Endothelial cell of umbilical vein (primary cell): Measurements from ENCODE around the gene PBX3. TPM values are rescaled to one million over a fixed set of nuclear protein-coding genes. Genes with fewer than 3 reads are reported as not detected.

Experiments
- BruUV-seq: library from RNA; stranded (reverse); fragments of 400-500 nt; replicated peaks from 2 replicates; lab custom pipeline; 2021; lab: Mats Ljungman, UMichigan
- CTCF ChIA-PET: fragments of 300-600, 350-600 bp; sonication (Branson Sonifier 250); formaldehyde crosslinking; loops from one replicate; lab custom pipeline; 2021; ENCODE audit warnings: antibody characterized with exemption, inconsistent platforms; lab: Charles Lee
- POLR2A ChIA-PET: fragments of 300-600, 350-600 bp; sonication (Branson Sonifier 250); formaldehyde crosslinking; loops from one replicate; lab custom pipeline; 2021; ENCODE audit warnings: antibody characterized with exemption, inconsistent platforms; lab: Charles Lee
- DNase-seq: peaks from one replicate; pipeline ENCODE4 v3.0.0-alpha.2; 2011; ENCODE audit warnings: low read depth, low spot score
- FAIRE-seq: peaks from 2 replicates; lab custom pipeline; 2011; peaks lifted over from hg19 to GRCh38; lab: Jason Lieb, UNC
- H2AFZ ChIP-seq: 2 replicates; pipeline ENCODE4 v1.6.0; 2012; ENCODE audit warnings: low read depth, low read length, control low read depth, inconsistent platforms
- H3K27ac ChIP-seq: 2 replicates; pipeline ENCODE4 v1.5.1; 2011; ENCODE audit warnings: low read depth, mild to moderate bottlenecking, control low read depth, low read length, moderate library complexity; ENCODE audit not compliant: insufficient read depth
- H3K27me3 ChIP-seq, 2 experiments: 2 replicates each; pipeline versions ENCODE4 v1.6.0 to v1.6.1; 2011; ENCODE audit warnings: low read length in 2 of 2, mixed read lengths in 1 of 2; ENCODE audit not compliant: control insufficient read depth in 2 of 2, insufficient read depth in 2 of 2
- H3K36me3 ChIP-seq, 2 experiments: 2 replicates in 1 of 2; 3 replicates in 1 of 2; pipeline ENCODE4 v1.5.1; 2011; ENCODE audit warnings: low read length in 2 of 2, mild to moderate bottlenecking in 1 of 2, moderate library complexity in 1 of 2; ENCODE audit not compliant: control insufficient read depth in 2 of 2, insufficient read depth in 2 of 2; ENCODE audit errors: extremely low read depth in 1 of 2
- H3K4me1 ChIP-seq: 3 replicates; pipeline ENCODE4 v1.5.1; 2011; ENCODE audit warnings: mild to moderate bottlenecking, low read length; ENCODE audit not compliant: control insufficient read depth, insufficient read depth; ENCODE audit errors: extremely low read depth
- H3K4me2 ChIP-seq: 2 replicates; pipeline ENCODE4 v1.6.1; 2011; ENCODE audit warnings: low read length, control low read depth, mixed read lengths; ENCODE audit not compliant: insufficient read depth
- H3K4me3 ChIP-seq, 3 experiments: fragments of 200-600 bp in 1 of 3; sonication (generic), shearing (Covaris generic) in 1 of 3; replicated peaks in 1 of 3; 2 replicates each; pipeline ENCODE4 v1.5.1; 2011 to 2016; ENCODE audit warnings: control low read depth in 3 of 3, low read length in 3 of 3, mild to moderate bottlenecking in 2 of 3, inconsistent platforms in 1 of 3, low read depth in 1 of 3, moderate library complexity in 1 of 3; ENCODE audit not compliant: insufficient read depth in 1 of 3
- H3K79me2 ChIP-seq: 2 replicates; pipeline ENCODE4 v1.6.0; 2012; ENCODE audit warnings: low read length, inconsistent platforms; ENCODE audit not compliant: control insufficient read depth, insufficient read depth
- H3K9ac ChIP-seq: replicated peaks from 2 replicates; pipeline ENCODE3; 2011; ENCODE audit warnings: low read length, control low read depth; ENCODE audit not compliant: insufficient read depth; ENCODE audit errors: extremely low read depth
- H3K9me1 ChIP-seq: replicated peaks from 3 replicates; pipeline ENCODE4 v1.6.0; 2011; ENCODE audit warnings: mild to moderate bottlenecking, low read length; ENCODE audit not compliant: control insufficient read depth, insufficient read depth; ENCODE audit errors: extremely low read depth
- H3K9me3 ChIP-seq: replicated peaks from 2 replicates; pipeline ENCODE4 v1.5.1; 2012; ENCODE audit warnings: low read length, inconsistent platforms; ENCODE audit not compliant: control insufficient read depth, insufficient read depth
- H4K20me1 ChIP-seq: replicated peaks from 2 replicates; pipeline ENCODE3; 2011; ENCODE audit warnings: mild to moderate bottlenecking, low read length; ENCODE audit not compliant: control insufficient read depth, insufficient read depth; ENCODE audit errors: extremely low read depth
- EZH2 ChIP-seq: IDR thresholded peaks from 2 replicates; pipeline ENCODE4 v1.6.1; 2012; ENCODE audit warnings: borderline replicate concordance, low read depth, mild to moderate bottlenecking, moderate library complexity, low read length, inconsistent platforms; ENCODE audit not compliant: severe bottlenecking
- GATA2 ChIP-seq: IDR thresholded peaks from 2 replicates; pipeline ENCODE4 v1.7.0; 2011; ENCODE audit warnings: low read depth, mild to moderate bottlenecking, moderate library complexity, mixed read lengths, low read length; ENCODE audit not compliant: insufficient read length, insufficient read depth
- JUN ChIP-seq: IDR thresholded peaks from 2 replicates; pipeline ENCODE4 v1.6.1; 2011; ENCODE audit warnings: borderline replicate concordance, low read depth; ENCODE audit not compliant: insufficient read length, insufficient read depth
- MYC ChIP-seq: IDR thresholded peaks from one replicate; pipeline ENCODE4 v1.6.1; 2011; ENCODE audit warnings: mild to moderate bottlenecking, low read depth, low read length
- POLR2A ChIP-seq: IDR thresholded peaks from 2 replicates; pipeline ENCODE4 v1.6.1; 2012; ENCODE audit warnings: low read depth, mild to moderate bottlenecking, control low read depth, low read length
- dilution Hi-C: fragments of 300-500 bp; cut with MboI; formaldehyde crosslinking; loops from one replicate; pipeline ENCODE4 v1.15.0; 2019; ENCODE audit warnings: low sequenced_read_pairs; ENCODE audit not compliant: extremely low pct_ligation_motif_present
- intact Hi-C: fragments of 100-400 bp; cut with micrococcal nuclease; formaldehyde crosslinking; loops from one replicate; pipeline ENCODE4 v1.10.0; 2022
- polyA plus RNA-seq, 4 experiments: library from polyadenylated mRNA; depleted of rRNA in 3 of 4; stranded (reverse) in 3 of 4; unstranded in 1 of 4; fragments of >200 nt; gene quantifications; 2 replicates each; pipeline versions ENCODE4 v1.2.1 to v1.2.3, GENCODE V29; 2011 to 2012; ENCODE audit warnings: missing spikeins in 1 of 4
- total RNA-seq: library from RNA; stranded (reverse); gene quantifications from 2 replicates; pipeline ENCODE4 v1.2.3, GENCODE V29; 2021
- TF ChIP-seq, protein P1 (sequence below), 2 donors: IDR thresholded peaks; 1 replicate in 1 of 2; 2 replicates in 1 of 2; pipeline ENCODE4 v1.5.1; 2011; ENCODE audit warnings: low read length in 2 of 2, mild to moderate bottlenecking in 2 of 2, moderate library complexity in 2 of 2, control low read depth in 1 of 2, inconsistent platforms in 1 of 2, low read depth in 1 of 2; ENCODE audit not compliant: insufficient read depth in 1 of 2; ENCODE audit errors: extremely low read depth in 1 of 2
- TF ChIP-seq, protein P2 (sequence below): IDR thresholded peaks from 2 replicates; pipeline ENCODE4 v1.6.1; 2011; ENCODE audit not compliant: insufficient read depth, insufficient read length

PBX3 gene
- total and polyA plus RNA-seq, 2 donors (not counting 3 experiments of a cell fraction or from before 2014, with no cell fraction given) = 18.8 to 42.0 TPM

DNA sequence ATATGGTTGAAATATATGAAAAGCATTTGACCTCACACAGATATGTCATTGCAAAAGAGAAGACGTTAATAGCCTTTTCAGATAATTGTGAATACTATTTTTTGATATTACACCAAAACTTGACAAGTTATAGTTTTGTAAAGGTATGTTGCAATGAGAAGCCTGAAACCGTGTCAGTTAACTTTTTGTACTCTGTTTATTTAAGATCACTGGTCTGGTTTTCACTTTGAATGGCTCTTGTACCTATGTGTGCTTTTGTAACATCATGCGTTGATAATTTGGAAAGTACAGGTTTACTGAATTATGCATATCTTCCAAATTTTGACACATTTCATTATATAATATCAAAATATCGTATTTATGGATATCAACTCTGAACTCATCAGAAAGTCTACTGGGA, 177.2 kb downstream of the PBX3 start:
- no peaks in the 10 kb centered on the region for H3K79me2 ChIP-seq
- H4K20me1 ChIP-seq = no peaks in the 10 kb centered on the region
- no peaks in the 10 kb centered on the region for H3K27me3 ChIP-seq
- H3K4me2 ChIP-seq = no peak overlapping the region
- no peak overlapping the region for H3K27ac ChIP-seq
- H3K9ac ChIP-seq = no peak overlapping the region
- H3K4me1 ChIP-seq = no peaks in the 10 kb centered on the region
- H3K9me1 ChIP-seq = no peaks in the 10 kb centered on the region
- TF ChIP-seq, protein P1, sequence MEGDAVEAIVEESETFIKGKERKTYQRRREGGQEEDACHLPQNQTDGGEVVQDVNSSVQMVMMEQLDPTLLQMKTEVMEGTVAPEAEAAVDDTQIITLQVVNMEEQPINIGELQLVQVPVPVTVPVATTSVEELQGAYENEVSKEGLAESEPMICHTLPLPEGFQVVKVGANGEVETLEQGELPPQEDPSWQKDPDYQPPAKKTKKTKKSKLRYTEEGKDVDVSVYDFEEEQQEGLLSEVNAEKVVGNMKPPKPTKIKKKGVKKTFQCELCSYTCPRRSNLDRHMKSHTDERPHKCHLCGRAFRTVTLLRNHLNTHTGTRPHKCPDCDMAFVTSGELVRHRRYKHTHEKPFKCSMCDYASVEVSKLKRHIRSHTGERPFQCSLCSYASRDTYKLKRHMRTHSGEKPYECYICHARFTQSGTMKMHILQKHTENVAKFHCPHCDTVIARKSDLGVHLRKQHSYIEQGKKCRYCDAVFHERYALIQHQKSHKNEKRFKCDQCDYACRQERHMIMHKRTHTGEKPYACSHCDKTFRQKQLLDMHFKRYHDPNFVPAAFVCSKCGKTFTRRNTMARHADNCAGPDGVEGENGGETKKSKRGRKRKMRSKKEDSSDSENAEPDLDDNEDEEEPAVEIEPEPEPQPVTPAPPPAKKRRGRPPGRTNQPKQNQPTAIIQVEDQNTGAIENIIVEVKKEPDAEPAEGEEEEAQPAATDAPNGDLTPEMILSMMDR (IDR thresholded peaks at IDR 0.05; ENCODE audit: extremely low read depth in 1 of 2, insufficient read depth in 1 of 2, low read depth in 1 of 2, low read length in 2 of 2) = no peak
- no peak for TF ChIP-seq GATA2
- CTCF ChIA-PET = interaction anchor here (0.9 kb wide), 1 partner anchor 13 kb away, joined by 3 read pairs; no protein-coding TSS in a partner anchor
- no peak for FAIRE-seq
- intact Hi-C loops = no loop called here
- no peak for DNase-seq
- no peaks in the 10 kb centered on the region for H3K36me3 ChIP-seq
- no peak overlapping the region for H3K4me3 ChIP-seq
- POLR2A ChIA-PET = no interaction called here
- no TSS peak for BruUV-seq
- H3K9me3 ChIP-seq = no peaks in the 10 kb centered on the region
- dilution Hi-C loops = no loop called here
- H2AFZ ChIP-seq = no peak overlapping the region

DNA sequence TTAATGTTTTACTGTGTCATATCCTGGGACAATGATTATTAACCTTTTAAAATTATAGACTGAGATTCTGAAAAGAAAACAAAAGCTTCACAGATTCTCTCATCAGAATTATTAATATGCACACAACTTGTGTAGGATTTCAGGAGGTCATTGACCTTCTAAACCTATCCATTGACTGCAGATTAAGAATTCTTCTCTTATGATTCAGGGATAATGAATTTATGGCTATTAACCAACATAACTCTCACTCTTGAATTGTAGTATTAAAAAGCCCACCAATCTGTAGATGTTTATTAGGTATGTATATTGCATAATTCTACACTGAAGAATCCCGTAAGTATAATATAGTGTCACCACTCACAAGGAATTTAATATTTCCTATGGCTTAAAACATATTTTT, 179.8 kb downstream of the PBX3 start:
- H3K9me3 ChIP-seq = no peaks in the 10 kb centered on the region
- H3K36me3 ChIP-seq = no peaks in the 10 kb centered on the region
- H3K4me1 ChIP-seq = peaks cover 2% of the 10 kb centered on the region
- no peaks in the 10 kb centered on the region for H3K9me1 ChIP-seq
- BruUV-seq = no TSS peak
- no peak overlapping the region for H3K27ac ChIP-seq
- H3K4me2 ChIP-seq = no peak overlapping the region
- POLR2A ChIA-PET = no interaction called here
- dilution Hi-C loops = no loop called here
- intact Hi-C loops = no loop called here
- H3K79me2 ChIP-seq = no peaks in the 10 kb centered on the region
- CTCF ChIA-PET = no interaction called here
- H4K20me1 ChIP-seq = no peaks in the 10 kb centered on the region
- H2AFZ ChIP-seq = no peak overlapping the region
- no peak for FAIRE-seq
- TF ChIP-seq, protein P1 (IDR thresholded peaks at IDR 0.05; ENCODE audit: extremely low read depth in 1 of 2, insufficient read depth in 1 of 2, low read depth in 1 of 2, low read length in 2 of 2) = no peak
- no peak for TF ChIP-seq JUN
- no peak for TF ChIP-seq EZH2
- TF ChIP-seq POLR2A = no peak
- no peak for TF ChIP-seq GATA2
- TF ChIP-seq MYC = no peak
- TF ChIP-seq, protein P2, sequence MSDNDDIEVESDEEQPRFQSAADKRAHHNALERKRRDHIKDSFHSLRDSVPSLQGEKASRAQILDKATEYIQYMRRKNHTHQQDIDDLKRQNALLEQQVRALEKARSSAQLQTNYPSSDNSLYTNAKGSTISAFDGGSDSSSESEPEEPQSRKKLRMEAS = no peak
- H3K27me3 ChIP-seq = no peaks in the 10 kb centered on the region
- no peak overlapping the region for H3K9ac ChIP-seq
- no peak overlapping the region for H3K4me3 ChIP-seq
- DNase-seq = no peak
